Forelimb muscle (tissue), 1 donor: Measurements from ENCODE around the gene TLE5. TPM values are rescaled to one million over a fixed set of nuclear protein-coding genes. Genes with fewer than 3 reads are reported as not detected.
"Not testable (repeated sequence)": the region's sequence is repeated elsewhere in the genome, so short reads cannot be mapped to it uniquely, and the experiment has no call there.

Experiments
- DNase-seq: peaks from one replicate; pipeline ENCODE4 v3.0.0-alpha.2; 2013; ENCODE audit warnings: low read depth
- polyA plus RNA-seq: library from polyadenylated mRNA; unstranded; fragments of 120-200 nt; gene quantifications from one replicate; pipeline ENCODE4 v1.2.1, GENCODE V29; 2013; ENCODE audit not compliant: insufficient read length

TLE5 gene
- polyA plus RNA-seq, 1 donor = 800 TPM

DNA sequence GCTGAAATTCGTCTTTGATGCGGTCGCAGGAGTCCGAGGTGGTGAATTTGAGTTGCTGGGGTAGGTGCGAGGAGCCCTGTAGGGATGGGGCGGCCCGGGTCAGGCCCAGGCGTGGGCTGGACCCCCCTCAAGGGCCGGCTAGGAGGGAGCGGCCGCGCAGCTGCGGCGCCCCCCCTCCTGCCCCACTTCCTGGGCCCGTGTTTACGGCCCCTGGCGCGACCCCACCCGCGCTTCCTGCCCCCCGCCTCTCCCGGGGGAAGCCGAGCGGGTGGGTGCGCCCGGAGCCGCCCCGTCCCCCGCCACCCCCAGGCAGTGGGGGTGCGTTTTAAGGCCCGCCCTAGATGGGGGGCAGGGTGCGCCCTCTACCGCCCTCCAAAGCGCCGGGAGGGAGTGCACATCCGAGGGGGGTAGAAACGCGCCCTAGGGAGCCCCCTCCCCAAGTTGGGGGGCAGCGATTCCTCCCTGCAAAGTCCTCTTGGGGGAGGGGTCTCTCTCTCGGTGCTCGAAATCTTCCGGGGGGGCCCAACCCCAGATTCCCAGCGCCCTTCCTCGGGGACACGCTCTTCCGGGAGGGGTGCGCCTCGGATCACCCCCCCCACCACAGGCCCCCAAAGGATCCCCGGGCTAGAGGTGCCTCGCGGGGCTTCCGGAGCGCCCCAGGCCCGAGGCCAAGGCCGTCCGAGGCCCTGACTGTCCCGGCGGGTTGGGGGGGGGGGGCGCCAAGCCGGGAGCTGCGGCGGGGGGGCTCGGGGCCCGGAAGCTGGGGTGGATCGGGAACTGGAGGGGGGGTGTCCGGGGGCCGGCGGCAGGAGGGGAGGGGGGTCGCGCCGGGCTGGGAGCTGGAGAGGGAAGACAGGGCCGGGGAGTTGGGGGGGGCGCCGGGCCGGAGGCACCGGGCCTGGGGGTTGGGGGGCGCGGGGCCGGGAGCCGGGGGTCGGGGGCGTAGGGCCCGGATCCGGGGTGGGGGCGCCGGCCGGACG lies 823 bp downstream of the TLE5 start:
- no peak for DNase-seq

GRCh38 chr19:3060857-3061181 lies 1.5 kb downstream of the TLE5 start:
- DNase-seq = no peak

DNA sequence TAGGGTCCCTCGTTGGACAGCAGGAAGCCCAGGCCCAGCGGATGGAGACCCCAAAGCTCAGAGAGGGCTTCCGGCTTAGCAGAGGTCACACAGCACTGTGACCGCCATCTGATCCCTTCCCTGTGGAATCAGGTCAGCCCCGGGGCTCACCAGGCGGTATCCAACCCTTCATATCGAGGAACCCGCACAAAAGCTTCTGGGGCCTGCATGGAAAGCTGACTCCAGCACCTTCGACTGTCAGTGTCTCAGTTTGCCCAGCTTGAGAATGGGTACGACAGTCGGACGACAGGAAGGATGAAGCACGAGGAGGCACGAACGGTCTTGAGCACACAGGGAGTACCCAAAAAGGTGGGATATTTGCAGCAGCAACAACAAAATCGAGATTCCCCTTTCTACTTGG lies 2.6 kb downstream of the TLE5 start:
- no peak for DNase-seq

DNA sequence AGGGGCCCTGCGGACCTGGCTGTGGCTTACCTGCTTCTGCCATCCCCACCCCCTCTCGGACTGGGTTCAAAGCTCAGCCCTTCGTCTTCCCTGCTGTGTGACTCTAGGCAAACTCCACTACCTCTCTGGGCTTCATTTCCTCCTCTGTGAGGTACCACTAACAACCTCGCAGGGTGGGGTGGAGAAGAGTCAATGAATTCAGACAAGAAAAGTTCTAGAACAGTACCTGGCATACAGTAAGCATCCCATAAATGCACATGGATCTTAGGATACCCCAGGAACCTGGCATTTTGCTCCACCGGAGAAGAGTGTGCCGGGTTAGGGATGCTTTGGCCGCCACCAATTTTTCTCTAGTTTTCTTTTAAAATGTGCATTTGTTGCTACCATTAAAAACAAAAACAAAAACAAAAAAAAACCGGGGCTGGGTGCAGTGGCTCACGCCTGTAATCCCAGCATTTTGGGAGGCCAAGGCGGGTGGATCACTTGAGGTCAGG lies 3.4 kb downstream of the TLE5 start:
- DNase-seq = no peak

GRCh38 chr19:3058009-3058820 lies 4.1 kb downstream of the TLE5 start:
- no peak for DNase-seq

GRCh38 chr19:3057275-3057714 lies 5.0 kb downstream of the TLE5 start:
- DNase-seq = no peak

DNA sequence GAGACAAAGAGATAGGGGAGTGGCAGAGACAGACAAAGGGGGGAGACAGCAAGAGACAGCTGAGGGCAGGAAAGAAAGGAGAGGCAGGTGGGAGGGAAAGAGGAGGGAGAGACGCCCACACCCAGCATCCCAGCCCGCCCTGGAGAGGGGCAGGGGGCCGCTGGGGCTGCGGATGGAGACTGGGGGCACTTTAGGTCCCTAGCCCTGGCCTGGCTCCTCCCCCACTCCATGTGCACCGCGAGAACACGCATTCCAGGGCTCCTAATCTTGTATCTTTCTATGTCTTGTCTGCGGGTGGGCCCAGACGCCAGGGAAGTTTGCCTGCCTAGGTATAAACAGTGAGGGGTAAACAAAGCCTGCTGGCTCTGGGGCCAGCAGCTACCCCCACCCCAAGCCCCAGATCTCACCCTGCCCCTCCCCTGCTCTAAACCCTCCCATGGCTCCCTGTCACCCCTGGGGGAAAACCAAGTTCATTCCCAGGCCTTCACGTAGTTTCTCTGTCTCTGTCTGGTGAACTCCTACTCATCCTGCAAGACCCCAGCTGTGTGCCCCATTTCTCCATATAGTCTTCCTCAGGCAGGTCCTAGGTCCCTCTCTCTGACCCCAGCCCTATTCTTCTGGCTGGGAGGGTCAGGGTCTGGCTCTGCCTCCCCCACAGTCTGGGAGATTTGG lies 5.7 kb downstream of the TLE5 start:
- DNase-seq = no peak

GRCh38 chr19:3055741-3056416 lies 6.4 kb downstream of the TLE5 start:
- DNase-seq = no peak

DNA sequence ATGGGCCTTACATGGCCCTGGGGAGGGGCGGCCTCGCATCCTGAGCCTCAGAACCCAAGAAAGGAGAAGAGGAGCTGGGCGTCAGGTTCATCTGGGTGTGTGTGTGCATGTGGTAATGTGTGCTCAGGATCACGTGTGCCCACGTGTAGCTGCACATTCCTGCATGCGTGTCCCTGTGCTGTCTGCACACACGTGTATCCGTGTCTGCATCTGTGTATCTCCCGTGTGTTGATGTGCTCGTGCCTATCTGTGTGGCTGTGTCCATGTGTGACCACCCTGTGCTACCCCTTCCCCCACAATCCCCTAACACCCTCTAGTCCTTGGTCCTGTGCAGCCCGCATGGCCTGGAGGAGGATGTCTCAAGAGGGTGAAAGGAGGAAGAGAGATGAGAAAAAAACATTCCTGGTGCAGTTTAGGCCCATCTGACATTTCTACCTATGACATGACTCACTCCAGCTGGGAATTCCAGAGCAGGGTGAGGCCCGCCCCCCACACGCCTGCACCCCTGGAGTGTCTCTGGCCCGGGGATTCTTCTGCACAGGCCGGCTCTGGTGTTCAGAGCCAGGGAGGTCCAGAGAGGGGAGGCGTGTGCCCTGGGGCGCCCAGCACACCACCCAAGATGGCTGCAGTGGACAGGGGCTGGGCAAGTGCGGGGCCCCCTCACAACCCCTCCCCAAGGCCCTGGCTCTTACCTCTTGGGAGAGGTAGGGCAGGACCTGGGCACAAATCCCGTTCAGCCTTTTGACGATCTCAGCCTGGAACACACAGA lies 7.1 kb downstream of the TLE5 start:
- no peak for DNase-seq

GRCh38 chr19:3054265-3054971 lies 7.9 kb downstream of the TLE5 start:
- DNase-seq = no peak

- no peak for DNase-seq
Observed at GRCh38 chr19:3053780-3054179, 8.5 kb downstream of the TLE5 start.

DNA sequence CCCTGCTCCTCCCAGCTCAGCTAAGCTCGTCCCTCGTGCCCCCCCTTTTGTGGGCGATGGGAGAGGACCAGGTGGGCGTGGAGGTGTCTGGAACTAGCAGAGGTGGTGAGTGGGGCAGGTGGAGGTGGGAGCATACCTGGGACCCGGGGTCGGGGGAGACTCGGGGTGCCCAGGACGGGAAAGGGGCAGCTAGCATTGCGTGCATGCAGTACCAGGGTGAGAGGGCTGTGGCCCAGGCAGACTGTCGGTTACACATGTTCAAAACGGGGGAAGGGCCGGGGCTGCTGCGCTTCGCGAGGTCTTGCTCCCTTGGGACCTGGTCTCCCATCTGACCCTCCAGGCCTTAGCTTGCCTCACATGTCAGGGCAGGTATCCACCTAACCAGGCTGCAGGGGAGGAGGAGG lies 9.1 kb downstream of the TLE5 start:
- DNase-seq = no peak

GRCh38 chr19:3050016-3050415 lies 12.3 kb downstream of the TLE5 start:
- DNase-seq = not testable (repeated sequence)

- no peak for DNase-seq
Observed at GRCh38 chr19:3049089-3049488, 13.2 kb downstream of the TLE5 start.

DNA sequence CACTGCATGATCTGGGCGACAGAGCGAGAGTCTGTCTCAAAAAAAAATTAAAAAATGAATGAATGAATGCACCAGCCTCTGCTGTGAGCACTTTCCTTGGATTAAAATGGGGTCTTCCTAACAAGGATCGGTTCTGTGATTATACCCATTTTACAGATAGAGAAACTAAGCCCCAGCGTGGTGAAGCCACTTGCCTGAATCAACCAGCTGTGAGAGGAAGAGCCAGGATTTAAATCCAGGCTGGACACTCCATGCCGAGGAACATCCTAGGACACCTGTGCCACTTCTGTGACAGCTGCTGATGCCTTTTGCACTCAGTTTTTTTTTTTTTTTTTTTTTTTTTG lies 14.1 kb downstream of the TLE5 start:
- no peak for DNase-seq

DNA sequence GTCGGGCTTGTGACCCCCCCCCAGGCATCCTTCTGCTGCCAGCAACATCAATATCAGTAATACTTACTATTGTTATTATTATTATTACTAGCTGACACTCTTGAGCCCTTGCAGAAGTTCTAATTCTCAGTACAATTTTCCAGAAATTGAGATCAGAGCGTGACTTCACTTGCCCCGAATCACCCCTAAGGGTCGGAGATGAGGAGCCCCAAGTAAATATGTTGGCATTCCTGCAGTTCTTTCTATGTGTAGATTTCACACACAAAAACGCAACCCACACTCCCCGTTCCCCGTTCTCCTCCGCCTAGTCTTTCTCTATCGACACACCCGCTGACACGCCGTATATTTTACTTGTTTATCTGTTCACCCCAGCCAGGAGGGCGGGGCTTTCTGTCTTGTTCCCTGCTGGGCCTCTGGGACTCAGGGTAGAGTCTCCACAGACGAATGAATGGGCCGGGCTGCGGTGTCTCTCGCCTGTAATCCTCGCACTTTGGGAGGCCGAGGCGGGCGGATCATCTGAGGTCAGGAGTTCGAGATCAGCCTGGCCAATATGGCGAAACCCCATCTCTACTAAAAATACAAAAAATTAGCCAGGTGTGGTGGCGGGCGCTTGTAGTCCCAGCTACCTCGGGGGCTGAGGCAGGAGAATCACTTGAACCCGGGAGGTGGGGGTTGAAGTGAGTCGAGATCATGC lies 14.7 kb downstream of the TLE5 start:
- DNase-seq = no peak

DNA sequence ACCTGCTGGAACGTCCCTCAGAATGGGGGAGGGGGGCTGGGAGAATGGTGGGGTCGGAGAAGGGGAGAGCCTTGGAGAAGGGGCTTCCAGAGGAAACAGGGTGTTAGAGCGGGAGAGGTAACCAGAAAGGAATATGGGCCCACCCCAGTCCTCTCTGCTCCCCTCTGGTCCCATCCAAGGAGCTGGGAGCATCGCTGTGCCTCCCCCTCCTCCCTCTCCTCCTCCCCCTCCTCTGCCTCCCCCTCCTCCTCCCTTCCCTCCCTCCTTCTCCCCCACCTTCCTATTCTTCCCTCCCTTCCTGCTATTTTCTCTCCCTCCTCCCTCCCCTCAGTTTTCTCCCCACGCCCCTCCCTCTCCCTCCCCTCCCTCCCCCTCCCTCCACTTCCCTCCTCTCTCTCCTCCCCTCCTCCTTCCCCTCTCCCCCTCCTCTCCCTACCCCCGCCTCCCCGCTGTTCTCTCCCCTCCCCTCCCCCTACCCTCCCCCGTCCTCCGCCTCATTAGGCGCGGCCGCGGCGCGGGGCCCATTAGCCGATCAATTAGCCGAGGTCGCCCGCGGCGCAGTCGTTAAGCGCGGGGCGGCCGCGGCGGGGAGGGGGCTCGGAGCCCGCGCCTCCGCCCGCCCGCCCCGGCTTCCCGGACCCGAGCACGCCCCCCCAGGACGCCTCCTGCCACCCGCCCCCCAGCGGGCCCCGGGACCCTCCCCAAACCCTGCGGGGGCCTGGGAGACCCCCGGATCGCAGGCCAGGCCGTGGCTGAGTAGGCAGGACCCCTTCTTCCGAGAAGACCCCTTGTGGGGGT lies 15.4 kb downstream of the TLE5 start:
- DNase-seq = no peak

DNA sequence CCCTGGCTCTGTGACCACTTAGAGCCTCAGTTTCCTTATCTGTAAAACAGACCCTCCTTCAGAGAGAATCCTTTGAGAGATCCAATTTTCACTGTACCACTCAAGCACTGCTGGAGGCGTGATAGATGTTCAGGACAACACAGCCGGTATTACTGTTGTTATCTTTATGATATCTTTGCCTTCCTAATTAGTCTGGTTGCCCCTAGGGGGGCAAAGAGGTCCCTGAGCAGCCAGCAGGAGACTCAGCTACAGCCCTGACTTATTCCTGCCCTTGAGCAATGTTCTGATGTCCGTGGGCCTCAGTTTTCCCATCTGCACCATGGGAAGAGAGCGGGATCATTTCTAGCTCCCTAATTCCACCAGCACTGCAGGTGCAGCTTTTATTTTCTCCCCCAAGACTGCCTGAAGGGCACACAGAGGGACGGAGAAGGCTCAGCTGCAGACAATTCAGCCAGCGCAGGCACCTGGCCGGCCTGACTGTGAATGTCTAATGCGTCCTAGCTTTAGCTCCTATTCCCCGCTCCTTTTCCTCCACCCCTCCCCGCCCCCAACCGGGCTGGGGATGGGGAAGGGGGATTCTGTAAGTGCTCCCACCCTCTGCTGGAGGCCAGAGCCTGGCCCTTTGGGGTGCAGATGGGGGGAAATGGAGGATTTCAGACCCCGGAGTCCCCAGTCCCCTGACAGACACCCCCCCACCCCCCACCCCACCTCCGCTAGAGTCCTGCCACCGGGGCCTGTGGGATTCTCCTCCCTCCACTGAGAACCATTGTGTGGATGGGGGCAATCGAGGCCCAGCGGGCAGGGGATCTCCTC lies 16.2 kb downstream of the TLE5 start:
- DNase-seq = no peak
